GM19238 (cell line): Measurements from ENCODE around the gene RNF25.

Source experiments
- DNase-seq: peaks from one replicate; pipeline ENCODE4 v3.0.0; 2011; ENCODE audit warnings: low spot score; ENCODE audit not compliant: insufficient read length

Gene RNF25

GRCh38 chr2:218623366-218623705 lies 48.5 kb downstream of the RNF25 start:
- no peak for DNase-seq

- no peak for DNase-seq
Measured at GRCh38 chr2:218622606-218623365, 49.0 kb downstream of the RNF25 start.

GRCh38 chr2:218621007-218621406 lies 50.8 kb downstream of the RNF25 start:
- DNase-seq, result no peak

GRCh38 chr2:218618102-218618860 lies 53.5 kb downstream of the RNF25 start:
- DNase-seq, result no peak

GRCh38 chr2:218615868-218616315 lies 55.9 kb downstream of the RNF25 start:
- no peak for DNase-seq
